PFSK-1 (cell line): Measurements from ENCODE around the gene COX6A2.

Experiments
- FOXP2 ChIP-seq: optimal IDR thresholded peaks from 2 replicates; pipeline ENCODE3; 2011; ENCODE audit warnings: borderline replicate concordance, control low read depth, inconsistent platforms; ENCODE audit not compliant: insufficient read depth; ENCODE audit errors: extremely low read length, extremely low read depth
- POLR2AphosphoS5 ChIP-seq: IDR thresholded peaks from 2 replicates; pipeline ENCODE4 v1.6.1; 2012; ENCODE audit warnings: low read depth, mild to moderate bottlenecking, control low read depth, low read length, moderate library complexity
- SIN3A ChIP-seq: IDR thresholded peaks from 2 replicates; pipeline ENCODE4 v1.6.1; 2012; ENCODE audit warnings: mild to moderate bottlenecking, low read length, moderate library complexity, borderline replicate concordance; ENCODE audit not compliant: insufficient read depth
- TAF1 ChIP-seq: IDR thresholded peaks from 2 replicates; pipeline ENCODE4 v1.6.1; 2012; ENCODE audit warnings: low read length, control low read depth, borderline replicate concordance; ENCODE audit not compliant: insufficient read depth
- TF ChIP-seq, protein P1 (sequence below), 2 experiments: IDR thresholded peaks; 2 replicates each; pipeline versions ENCODE4 v1.6.1 to v1.8.0; 2011 to 2012; ENCODE audit warnings: low read depth in 2 of 2, low read length in 2 of 2, control low read depth in 1 of 2, inconsistent platforms in 1 of 2, mild to moderate bottlenecking in 1 of 2, moderate library complexity in 1 of 2; ENCODE audit not compliant: insufficient read depth in 1 of 2

DNA sequence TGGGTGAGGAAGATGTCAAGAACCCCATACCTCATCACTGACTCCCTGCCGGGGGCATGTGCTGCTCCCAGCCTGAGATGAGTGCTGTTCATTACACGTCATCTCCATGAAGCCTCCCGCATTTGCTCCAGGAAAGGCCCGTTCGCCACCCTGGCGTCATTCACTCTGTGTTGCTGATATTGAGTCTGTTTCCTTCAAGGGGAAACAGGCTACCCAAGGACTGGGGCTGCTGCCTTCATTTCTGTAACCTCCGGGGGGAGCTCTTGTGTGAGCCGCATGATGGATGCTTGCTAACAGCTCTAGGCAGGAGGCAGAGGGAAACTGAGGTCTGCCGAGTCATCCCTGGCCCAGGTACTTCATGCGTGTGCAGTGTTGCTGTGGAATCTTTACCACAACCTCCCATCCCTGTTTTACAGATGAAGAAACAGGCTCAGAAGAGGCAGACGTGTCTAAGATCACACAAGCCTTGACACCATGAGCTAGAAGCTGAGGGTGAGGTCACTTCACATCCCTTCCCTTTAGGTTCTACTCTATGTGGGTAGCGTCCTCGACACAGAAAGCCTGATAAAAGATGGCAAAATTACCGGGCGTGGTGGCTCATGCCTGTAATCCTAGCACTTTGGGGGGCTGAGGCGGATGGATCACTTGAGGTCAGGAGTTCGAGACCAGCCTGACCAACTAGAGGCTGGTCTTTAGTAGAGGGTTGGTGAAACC lies 27.6 kb upstream of the COX6A2 start:
- TF ChIP-seq, protein P1, sequence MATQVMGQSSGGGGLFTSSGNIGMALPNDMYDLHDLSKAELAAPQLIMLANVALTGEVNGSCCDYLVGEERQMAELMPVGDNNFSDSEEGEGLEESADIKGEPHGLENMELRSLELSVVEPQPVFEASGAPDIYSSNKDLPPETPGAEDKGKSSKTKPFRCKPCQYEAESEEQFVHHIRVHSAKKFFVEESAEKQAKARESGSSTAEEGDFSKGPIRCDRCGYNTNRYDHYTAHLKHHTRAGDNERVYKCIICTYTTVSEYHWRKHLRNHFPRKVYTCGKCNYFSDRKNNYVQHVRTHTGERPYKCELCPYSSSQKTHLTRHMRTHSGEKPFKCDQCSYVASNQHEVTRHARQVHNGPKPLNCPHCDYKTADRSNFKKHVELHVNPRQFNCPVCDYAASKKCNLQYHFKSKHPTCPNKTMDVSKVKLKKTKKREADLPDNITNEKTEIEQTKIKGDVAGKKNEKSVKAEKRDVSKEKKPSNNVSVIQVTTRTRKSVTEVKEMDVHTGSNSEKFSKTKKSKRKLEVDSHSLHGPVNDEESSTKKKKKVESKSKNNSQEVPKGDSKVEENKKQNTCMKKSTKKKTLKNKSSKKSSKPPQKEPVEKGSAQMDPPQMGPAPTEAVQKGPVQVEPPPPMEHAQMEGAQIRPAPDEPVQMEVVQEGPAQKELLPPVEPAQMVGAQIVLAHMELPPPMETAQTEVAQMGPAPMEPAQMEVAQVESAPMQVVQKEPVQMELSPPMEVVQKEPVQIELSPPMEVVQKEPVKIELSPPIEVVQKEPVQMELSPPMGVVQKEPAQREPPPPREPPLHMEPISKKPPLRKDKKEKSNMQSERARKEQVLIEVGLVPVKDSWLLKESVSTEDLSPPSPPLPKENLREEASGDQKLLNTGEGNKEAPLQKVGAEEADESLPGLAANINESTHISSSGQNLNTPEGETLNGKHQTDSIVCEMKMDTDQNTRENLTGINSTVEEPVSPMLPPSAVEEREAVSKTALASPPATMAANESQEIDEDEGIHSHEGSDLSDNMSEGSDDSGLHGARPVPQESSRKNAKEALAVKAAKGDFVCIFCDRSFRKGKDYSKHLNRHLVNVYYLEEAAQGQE (IDR thresholded peaks at IDR 0.05; ENCODE audit: insufficient read depth in 1 of 2, low read depth in 2 of 2, low read length in 2 of 2) = no peak
- TF ChIP-seq POLR2AphosphoS5 (0 out of 2 replicates have a peak, but pooled peaks have one; percentile 3), FOXP2 (no peak), SIN3A (no peak), TAF1 (no peak)
